ENCODE results near the gene HPS3. TPM values are rescaled to one million over a fixed set of nuclear protein-coding genes. Genes with fewer than 3 reads are reported as not detected.

Gene HPS3
- total and polyA plus RNA-seq, 2 donors from 2014 or later = 16.9 to 29.4 TPM

DNA sequence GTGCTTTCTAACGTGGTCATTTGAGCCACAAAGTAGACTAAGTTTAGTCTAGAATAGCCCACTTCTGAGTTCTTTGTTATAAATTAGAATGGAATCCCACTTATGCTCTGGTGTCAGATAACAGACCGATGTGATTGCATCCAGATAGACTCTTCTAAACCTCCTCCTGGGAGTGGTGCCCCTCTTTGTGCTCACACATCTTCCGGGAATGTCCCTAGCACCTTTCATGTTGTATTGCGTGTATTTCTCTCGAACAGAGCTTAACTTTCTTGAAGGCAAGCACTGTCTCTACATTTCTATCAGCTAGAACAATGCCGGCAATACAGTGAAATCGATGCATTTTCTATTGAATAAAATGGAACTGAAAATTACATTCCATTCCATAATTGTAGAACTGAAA, 69.2 kb downstream of the HPS3 start:
- Histone ChIP-seq H3K36me3 (ENCODE audit: control insufficient read depth in 2 of 3, insufficient read depth in 3 of 3, low read length in 3 of 3) (no peaks in the 10 kb centered on the region), H3K27me3 (ENCODE audit: control insufficient read depth, insufficient read depth, low read length) (no peaks in the 10 kb centered on the region), H3K27ac (ENCODE audit: low read depth in 2 of 2, low read length in 2 of 2) (no peak overlapping the region), H3K9ac (ENCODE audit: low read length in 3 of 3) (no peak overlapping the region), H3K9me3 (ENCODE audit: control insufficient read depth in 2 of 3, insufficient read depth in 1 of 3, low read length in 3 of 3) (no peaks in the 10 kb centered on the region), H3K4me1 (ENCODE audit: control insufficient read depth in 2 of 3, insufficient read depth in 2 of 3, low read depth in 1 of 3, low read length in 3 of 3) (no peaks in the 10 kb centered on the region), H3K4me3 (ENCODE audit: low read length in 3 of 3) (no peak overlapping the region)
- intact Hi-C loops (cut with DNase I) = no loop called here
- no peak for FAIRE-seq
- TF ChIP-seq, protein P1, sequence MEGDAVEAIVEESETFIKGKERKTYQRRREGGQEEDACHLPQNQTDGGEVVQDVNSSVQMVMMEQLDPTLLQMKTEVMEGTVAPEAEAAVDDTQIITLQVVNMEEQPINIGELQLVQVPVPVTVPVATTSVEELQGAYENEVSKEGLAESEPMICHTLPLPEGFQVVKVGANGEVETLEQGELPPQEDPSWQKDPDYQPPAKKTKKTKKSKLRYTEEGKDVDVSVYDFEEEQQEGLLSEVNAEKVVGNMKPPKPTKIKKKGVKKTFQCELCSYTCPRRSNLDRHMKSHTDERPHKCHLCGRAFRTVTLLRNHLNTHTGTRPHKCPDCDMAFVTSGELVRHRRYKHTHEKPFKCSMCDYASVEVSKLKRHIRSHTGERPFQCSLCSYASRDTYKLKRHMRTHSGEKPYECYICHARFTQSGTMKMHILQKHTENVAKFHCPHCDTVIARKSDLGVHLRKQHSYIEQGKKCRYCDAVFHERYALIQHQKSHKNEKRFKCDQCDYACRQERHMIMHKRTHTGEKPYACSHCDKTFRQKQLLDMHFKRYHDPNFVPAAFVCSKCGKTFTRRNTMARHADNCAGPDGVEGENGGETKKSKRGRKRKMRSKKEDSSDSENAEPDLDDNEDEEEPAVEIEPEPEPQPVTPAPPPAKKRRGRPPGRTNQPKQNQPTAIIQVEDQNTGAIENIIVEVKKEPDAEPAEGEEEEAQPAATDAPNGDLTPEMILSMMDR (IDR thresholded peaks at IDR 0.05; ENCODE audit: borderline replicate concordance, extremely low read depth, insufficient read depth) = no peak
- DNase-seq = no peak

DNA sequence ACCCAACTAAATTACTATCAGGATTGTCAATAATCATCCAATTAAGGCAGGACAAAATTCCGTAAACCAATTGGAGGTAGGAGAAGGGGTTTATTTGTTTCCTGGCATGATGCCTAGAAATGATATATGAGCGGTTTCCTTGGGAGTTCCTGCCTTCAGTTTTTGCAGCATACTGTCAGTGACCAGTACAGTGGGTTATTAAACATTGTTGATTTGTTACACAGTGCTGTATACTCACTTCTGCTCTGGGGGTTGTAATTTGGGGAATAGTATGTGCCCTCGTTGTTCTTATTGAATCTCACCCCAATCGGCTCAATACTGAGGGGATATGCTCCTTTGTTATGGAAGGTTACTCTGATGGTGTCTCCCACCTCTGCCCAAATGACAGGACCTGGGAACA, 70.0 kb downstream of the HPS3 start:
- no peak overlapping the region for H3K4me3 ChIP-seq (ENCODE audit: low read length in 3 of 3)
- no peaks in the 10 kb centered on the region for H3K36me3 ChIP-seq (ENCODE audit: control insufficient read depth in 2 of 3, insufficient read depth in 3 of 3, low read length in 3 of 3)
- FAIRE-seq = no peak
- H3K27me3 ChIP-seq (ENCODE audit: control insufficient read depth, insufficient read depth, low read length) = no peaks in the 10 kb centered on the region
- no peaks in the 10 kb centered on the region for H3K4me1 ChIP-seq (ENCODE audit: control insufficient read depth in 2 of 3, insufficient read depth in 2 of 3, low read depth in 1 of 3, low read length in 3 of 3)
- TF ChIP-seq, protein P1 (IDR thresholded peaks at IDR 0.05; ENCODE audit: borderline replicate concordance, extremely low read depth, insufficient read depth) = no peak
- H3K9me3 ChIP-seq (ENCODE audit: control insufficient read depth in 2 of 3, insufficient read depth in 1 of 3, low read length in 3 of 3) = no peaks in the 10 kb centered on the region
- intact Hi-C loops (cut with DNase I) = no loop called here
- H3K27ac ChIP-seq (ENCODE audit: low read depth in 2 of 2, low read length in 2 of 2) = no peak overlapping the region
- DNase-seq = peak in 2 of 5 donors; percentile 22 to 60
- H3K9ac ChIP-seq (ENCODE audit: low read length in 3 of 3) = no peak overlapping the region

DNA sequence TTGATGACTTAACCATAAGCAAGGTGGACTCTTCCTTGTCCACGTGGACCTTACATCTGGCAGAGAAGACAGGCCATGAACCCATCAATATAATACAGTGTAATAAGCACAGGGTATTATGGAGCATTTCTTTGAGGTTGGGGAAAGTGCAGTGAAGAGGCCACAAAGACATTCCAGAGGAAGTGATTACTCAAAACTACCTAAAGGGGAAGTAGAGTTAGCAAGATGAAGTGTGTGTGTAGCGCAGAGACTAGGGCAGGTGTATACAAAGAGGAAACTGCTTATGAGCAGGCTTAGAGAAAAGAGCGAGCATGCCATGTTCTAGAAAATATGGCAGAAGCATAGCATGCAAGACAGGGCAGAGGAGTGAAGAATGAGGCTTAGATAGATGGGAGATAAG, 74.3 kb downstream of the HPS3 start:
- H3K36me3 ChIP-seq (ENCODE audit: control insufficient read depth in 2 of 3, insufficient read depth in 3 of 3, low read length in 3 of 3) = no peaks in the 10 kb centered on the region
- DNase-seq = no peak
- H3K27ac ChIP-seq (ENCODE audit: low read depth in 2 of 2, low read length in 2 of 2) = no peak overlapping the region
- no peak overlapping the region for H3K9ac ChIP-seq (ENCODE audit: low read length in 3 of 3)
- FAIRE-seq = no peak
- no peaks in the 10 kb centered on the region for H3K9me3 ChIP-seq (ENCODE audit: control insufficient read depth in 2 of 3, insufficient read depth in 1 of 3, low read length in 3 of 3)
- TF ChIP-seq, protein P1 (IDR thresholded peaks at IDR 0.05; ENCODE audit: borderline replicate concordance, extremely low read depth, insufficient read depth) = no peak
- intact Hi-C loops (cut with DNase I) = no loop called here
- H3K4me3 ChIP-seq (ENCODE audit: low read length in 3 of 3) = no peak overlapping the region
- no peaks in the 10 kb centered on the region for H3K27me3 ChIP-seq (ENCODE audit: control insufficient read depth, insufficient read depth, low read length)
- H3K4me1 ChIP-seq (ENCODE audit: control insufficient read depth in 2 of 3, insufficient read depth in 2 of 3, low read depth in 1 of 3, low read length in 3 of 3) = no peaks in the 10 kb centered on the region

DNA sequence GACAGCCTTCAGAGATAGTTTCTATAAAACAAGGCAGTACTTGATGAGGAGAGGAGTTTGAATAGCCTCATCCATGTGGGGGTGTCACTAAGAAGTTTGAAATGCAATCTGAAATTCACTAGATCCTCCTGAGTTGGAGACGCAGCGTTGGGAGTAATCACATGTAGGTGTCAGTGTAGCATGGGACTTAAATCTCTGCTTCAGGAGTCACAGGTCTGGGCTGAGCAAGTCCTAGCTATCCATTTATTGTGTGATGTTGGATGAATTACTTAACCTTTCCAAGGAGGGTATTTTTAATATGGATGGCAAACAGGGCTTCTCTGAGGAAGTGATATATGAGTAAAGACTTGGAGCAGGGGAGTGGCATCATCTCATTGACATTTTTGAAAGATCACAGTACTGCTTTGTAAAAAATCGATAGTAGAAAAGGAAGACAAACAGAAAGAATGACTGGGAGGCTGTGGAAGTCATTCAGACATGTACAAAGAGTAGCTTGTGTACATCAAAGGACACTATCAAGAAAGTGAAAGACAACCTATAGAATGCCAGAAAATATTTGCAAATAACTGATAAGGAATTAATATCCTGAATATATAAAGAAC, 75.1 kb downstream of the HPS3 start:
- no peaks in the 10 kb centered on the region for H3K36me3 ChIP-seq (ENCODE audit: control insufficient read depth in 2 of 3, insufficient read depth in 3 of 3, low read length in 3 of 3)
- DNase-seq (no peak), FAIRE-seq (no peak)
- H3K27me3 ChIP-seq (ENCODE audit: control insufficient read depth, insufficient read depth, low read length) = no peaks in the 10 kb centered on the region
- no peak overlapping the region for H3K27ac ChIP-seq (ENCODE audit: low read depth in 2 of 2, low read length in 2 of 2)
- H3K9ac ChIP-seq (ENCODE audit: low read length in 3 of 3) = no peak overlapping the region
- intact Hi-C loops (cut with DNase I) = no loop called here
- TF ChIP-seq, protein P1 (IDR thresholded peaks at IDR 0.05; ENCODE audit: borderline replicate concordance, extremely low read depth, insufficient read depth) = no peak
- no peaks in the 10 kb centered on the region for H3K4me1 ChIP-seq (ENCODE audit: control insufficient read depth in 2 of 3, insufficient read depth in 2 of 3, low read depth in 1 of 3, low read length in 3 of 3)
- H3K4me3 ChIP-seq (ENCODE audit: low read length in 3 of 3) = no peak overlapping the region
- H3K9me3 ChIP-seq (ENCODE audit: control insufficient read depth in 2 of 3, insufficient read depth in 1 of 3, low read length in 3 of 3) = no peaks in the 10 kb centered on the region

Measured in kidney (tissue), 14 donors.